Transverse colon (tissue), 4 donors: Measurements from ENCODE around the gene WDHD1. TPM values are rescaled to one million over a fixed set of nuclear protein-coding genes. Genes with fewer than 3 reads are reported as not detected.
"Not testable (repeated sequence)": the region's sequence is repeated elsewhere in the genome, so short reads cannot be mapped to it uniquely, and the experiment has no call there.

ENCODE experiments used
- DNase-seq: peaks from one replicate; pipeline ENCODE4 v3.0.0-alpha.2; 2019
- H3K27ac ChIP-seq, 4 donors: fragments of 200-600 bp; sonication (generic); 2 replicates each; pipeline ENCODE4 v1.5.1; 2016 to 2018; ENCODE audit warnings: inconsistent platforms in 4 of 4
- H3K27me3 ChIP-seq: fragments of 200-600 bp; sonication (generic); 2 replicates; pipeline ENCODE4 v1.5.1; 2017; ENCODE audit warnings: inconsistent platforms
- H3K36me3 ChIP-seq, 4 donors: fragments of 200-600 bp; sonication (generic); 2 replicates each; pipeline ENCODE4 v1.5.1; 2017 to 2019; ENCODE audit warnings: inconsistent platforms in 4 of 4
- H3K4me1 ChIP-seq, 4 donors: fragments of 200-600 bp; sonication (generic); 2 replicates each; pipeline ENCODE4 v1.5.1; 2017 to 2020; ENCODE audit warnings: inconsistent platforms in 4 of 4
- H3K4me3 ChIP-seq, 4 donors: fragments of 200-600 bp; sonication (generic); 1 replicate in 1 of 4; 2 replicates in 3 of 4; pipeline versions ENCODE4 v1.5.1 to v1.6.1; 2017 to 2019; ENCODE audit warnings: inconsistent platforms in 4 of 4
- H3K9me3 ChIP-seq, 2 donors: fragments of 200-600 bp; sonication (generic); 2 replicates each; pipeline ENCODE4 v1.5.1; 2017 to 2019; ENCODE audit warnings: inconsistent platforms in 2 of 2
- EP300 ChIP-seq: sonication (generic); formaldehyde crosslinking; IDR thresholded peaks from one replicate; pipeline ENCODE4 v1.6.1; 2017; ENCODE audit warnings: antibody characterized with exemption, low read depth
- POLR2A ChIP-seq: fragments of 450-650 bp; IDR thresholded peaks from one replicate; pipeline ENCODE4 v1.6.1; 2016; ENCODE audit warnings: antibody characterized with exemption, mild to moderate bottlenecking, moderate library complexity
- POLR2AphosphoS5 ChIP-seq, 3 donors: sonication (generic); formaldehyde crosslinking; IDR thresholded peaks; one replicate each; pipeline ENCODE4 v1.6.1; 2016; ENCODE audit warnings: antibody characterized with exemption in 3 of 3
- WGBS, 2 donors: methylation state at CpG; one replicate each; pipeline ENCODE4 v1.1.5; 2018; ENCODE audit warnings: low coverage in 1 of 2; 5-methylcytosine and 5-hydroxymethylcytosine counted together
- in situ Hi-C, 4 donors: fragments of 200-750 bp; cut with MboI; loops; one replicate each; pipeline versions ENCODE4 v1.15.0 to v1.15.1; 2017; ENCODE audit warnings: low sequenced_read_pairs in 3 of 4, low pct_ligation_motif_present in 1 of 4, low pct_unique_long_range_greater_than_20kb in 1 of 4
- intact Hi-C: fragments of 100-400 bp; cut with DNase I; formaldehyde crosslinking; loops from one replicate; pipeline ENCODE4 v1.15.1; 2023; ENCODE audit warnings: low total_unique reads
- total RNA-seq, 4 donors: library from RNA; depleted of rRNA; stranded (reverse); fragments of >200 nt; gene quantifications; one replicate each; pipeline ENCODE4 v1.1.0, GENCODE V29; 2016
- TF ChIP-seq, protein P1 (sequence below), 5 experiments: fragments of 200-600 bp in 3 of 5; fragments of 450-650 bp in 2 of 5; sonication (generic) in 3 of 5; IDR thresholded peaks; 1 replicate in 2 of 5; 2 replicates in 3 of 5; pipeline ENCODE4 v1.5.1; 2016 to 2017; ENCODE audit warnings: antibody characterized with exemption in 5 of 5, inconsistent platforms in 3 of 5, mild to moderate bottlenecking in 2 of 5, moderate library complexity in 1 of 5

Gene WDHD1
- total RNA-seq, 4 donors from 2014 or later: 0.20 to 1.2 (median 1.1) TPM; not detected in 1

DNA sequence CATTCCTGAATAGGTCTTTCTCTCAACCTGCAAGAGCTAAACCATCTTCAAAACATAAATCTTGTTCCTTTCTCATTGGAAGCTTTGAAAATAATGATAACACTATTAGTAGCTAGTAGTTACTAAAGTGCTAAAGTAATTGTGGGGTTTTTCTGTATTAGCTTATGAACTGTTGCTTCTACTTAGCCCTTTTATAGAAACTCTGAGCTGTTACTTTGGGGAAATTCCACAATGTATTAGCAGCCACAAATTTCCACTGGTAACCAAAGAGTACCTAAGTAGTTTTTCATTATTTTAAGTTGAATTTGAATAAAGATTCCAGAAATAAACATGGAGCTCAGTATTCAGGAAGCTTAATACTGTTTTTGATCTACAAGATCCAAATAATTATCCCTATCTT is 18.2 kb upstream of the WDHD1 start:
- no peak overlapping the region for H3K27ac ChIP-seq
- no peaks in the 10 kb centered on the region for H3K27me3 ChIP-seq
- in situ Hi-C loops (no loop called here), intact Hi-C loops (no loop called here)
- no peak for DNase-seq
- peaks cover 0 to 17% (median 7%) of the 10 kb centered on the region in 4 donors for H3K36me3 ChIP-seq
- no peaks in the 10 kb centered on the region for H3K9me3 ChIP-seq
- TF ChIP-seq POLR2A (no peak), EP300 (no peak), POLR2AphosphoS5 (IDR thresholded peaks at IDR 0.05) (no peak)
- TF ChIP-seq, protein P1, sequence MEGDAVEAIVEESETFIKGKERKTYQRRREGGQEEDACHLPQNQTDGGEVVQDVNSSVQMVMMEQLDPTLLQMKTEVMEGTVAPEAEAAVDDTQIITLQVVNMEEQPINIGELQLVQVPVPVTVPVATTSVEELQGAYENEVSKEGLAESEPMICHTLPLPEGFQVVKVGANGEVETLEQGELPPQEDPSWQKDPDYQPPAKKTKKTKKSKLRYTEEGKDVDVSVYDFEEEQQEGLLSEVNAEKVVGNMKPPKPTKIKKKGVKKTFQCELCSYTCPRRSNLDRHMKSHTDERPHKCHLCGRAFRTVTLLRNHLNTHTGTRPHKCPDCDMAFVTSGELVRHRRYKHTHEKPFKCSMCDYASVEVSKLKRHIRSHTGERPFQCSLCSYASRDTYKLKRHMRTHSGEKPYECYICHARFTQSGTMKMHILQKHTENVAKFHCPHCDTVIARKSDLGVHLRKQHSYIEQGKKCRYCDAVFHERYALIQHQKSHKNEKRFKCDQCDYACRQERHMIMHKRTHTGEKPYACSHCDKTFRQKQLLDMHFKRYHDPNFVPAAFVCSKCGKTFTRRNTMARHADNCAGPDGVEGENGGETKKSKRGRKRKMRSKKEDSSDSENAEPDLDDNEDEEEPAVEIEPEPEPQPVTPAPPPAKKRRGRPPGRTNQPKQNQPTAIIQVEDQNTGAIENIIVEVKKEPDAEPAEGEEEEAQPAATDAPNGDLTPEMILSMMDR (IDR thresholded peaks at IDR 0.05): no peak
- no peak overlapping the region for H3K4me3 ChIP-seq
- H3K4me1 ChIP-seq: peaks cover 0 to 4% (median 0%) of the 10 kb centered on the region in 4 donors

DNA sequence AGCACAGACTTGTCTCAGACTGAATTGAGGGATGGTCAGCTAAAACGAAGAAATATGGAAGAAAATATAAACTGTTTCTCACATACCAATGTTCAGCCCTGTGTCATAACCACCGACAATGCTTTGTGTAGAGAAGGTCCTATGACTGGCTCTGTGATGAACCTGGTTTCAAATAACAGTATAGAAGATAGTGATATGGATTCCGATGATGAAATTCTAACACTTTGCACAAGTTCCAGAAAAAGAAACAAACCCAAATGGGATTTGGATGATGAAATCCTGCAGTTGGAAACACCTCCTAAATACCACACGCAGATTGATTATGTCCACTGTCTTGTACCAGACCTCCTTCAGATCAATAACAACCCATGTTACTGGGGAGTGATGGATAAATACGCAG is 16.6 kb upstream of the WDHD1 start:
- Histone ChIP-seq H3K36me3 (peaks cover 0 to 17% (median 7%) of the 10 kb centered on the region in 4 donors), H3K9me3 (no peaks in the 10 kb centered on the region), H3K4me3 (no peak overlapping the region), H3K27ac (no peak overlapping the region), H3K4me1 (peaks cover 0 to under 1% (median 0%) of the 10 kb centered on the region in 4 donors), H3K27me3 (no peaks in the 10 kb centered on the region)
- intact Hi-C loops: no loop called here
- no peak for DNase-seq
- WGBS, 2 donors: 91 to 93% methylated on average over 3 to 5 of the region's 5 CpGs
- no peak for TF ChIP-seq POLR2AphosphoS5 (IDR thresholded peaks at IDR 0.05)
- TF ChIP-seq, protein P1 (IDR thresholded peaks at IDR 0.05): no peak
- TF ChIP-seq EP300: no peak
- TF ChIP-seq POLR2A: no peak
- in situ Hi-C loops: no loop called here

DNA sequence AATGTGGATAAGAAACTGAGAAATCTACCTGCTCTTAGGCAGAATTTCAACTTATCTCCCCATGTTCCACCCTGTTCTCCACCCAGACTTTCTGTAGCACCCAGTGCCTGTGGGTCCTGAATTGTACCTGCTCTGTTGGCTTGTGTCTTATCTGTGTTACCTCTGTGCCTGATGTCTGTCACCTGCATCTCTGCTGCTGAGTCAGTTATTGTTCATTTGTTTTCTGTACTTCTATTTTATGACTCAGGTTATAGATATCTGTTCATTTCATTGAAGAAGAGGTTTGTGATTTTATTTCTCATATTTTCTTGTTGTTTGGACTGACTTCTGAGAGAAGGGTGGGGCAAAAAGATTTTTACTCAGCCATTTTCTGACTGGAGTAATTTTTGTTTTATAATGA is 11.8 kb upstream of the WDHD1 start:
- Histone ChIP-seq H3K36me3 (peaks cover 0 to 37% (median 10%) of the 10 kb centered on the region in 4 donors), H3K9me3 (no peaks in the 10 kb centered on the region), H3K27me3 (no peaks in the 10 kb centered on the region), H3K27ac (no peak overlapping the region), H3K4me3 (no peak overlapping the region), H3K4me1 (no peaks in the 10 kb centered on the region)
- DNase-seq: no peak
- in situ Hi-C loops: no loop called here
- TF ChIP-seq, protein P1 (IDR thresholded peaks at IDR 0.05): no peak
- TF ChIP-seq EP300 (no peak), POLR2AphosphoS5 (IDR thresholded peaks at IDR 0.05) (no peak), POLR2A (no peak)
- intact Hi-C loops: no loop called here

DNA sequence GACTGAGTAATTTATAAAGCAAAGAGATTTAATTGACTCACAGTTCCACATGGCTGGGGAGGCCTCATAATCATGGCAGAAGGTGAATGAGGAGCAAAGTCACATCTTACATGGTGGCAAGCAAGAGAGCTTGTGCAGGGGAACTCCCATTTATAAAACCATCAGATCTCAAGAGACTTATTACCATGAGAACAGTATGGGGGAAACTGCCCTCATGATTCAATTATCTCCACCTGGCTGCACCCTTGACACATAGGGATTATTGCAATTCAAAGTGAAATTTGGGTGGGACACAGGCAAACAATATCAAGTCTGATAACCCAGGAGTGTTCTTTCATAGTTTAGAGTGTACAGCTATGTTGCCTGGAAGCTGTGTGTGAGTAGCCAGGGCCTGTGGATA is 11.1 kb upstream of the WDHD1 start:
- DNase-seq, H3K9me3 ChIP-seq, H3K4me1 ChIP-seq, H3K27ac ChIP-seq, in situ Hi-C loops, H3K4me3 ChIP-seq, H3K27me3 ChIP-seq, intact Hi-C loops: not testable (repeated sequence)
- H3K36me3 ChIP-seq: peaks cover 0 to 33% (median 7%) of the 10 kb centered on the region in 4 donors

DNA sequence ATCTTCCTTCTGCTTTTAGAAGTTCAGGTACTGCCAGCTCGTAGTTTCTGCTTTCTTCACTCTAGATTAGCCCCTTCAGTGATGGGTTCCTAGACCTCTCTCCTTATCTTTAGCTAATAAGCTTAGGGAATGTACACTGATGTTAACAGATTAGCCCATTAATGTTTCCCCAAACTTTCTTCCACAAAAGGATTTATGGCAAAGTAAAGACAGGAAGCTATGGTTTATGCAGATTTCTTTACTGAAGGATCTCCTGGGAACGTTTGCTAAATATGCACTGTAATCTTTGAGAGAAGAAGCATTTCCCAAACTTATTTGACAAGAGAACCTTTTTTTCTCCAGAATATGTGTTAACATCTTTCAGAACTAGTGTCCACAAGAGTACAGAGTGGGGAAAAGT is 4.3 kb upstream of the WDHD1 start:
- intact Hi-C loops (no loop called here), in situ Hi-C loops (no loop called here)
- no peak overlapping the region for H3K27ac ChIP-seq
- TF ChIP-seq, protein P1 (IDR thresholded peaks at IDR 0.05): no peak
- no peak for TF ChIP-seq POLR2A
- no peak for TF ChIP-seq POLR2AphosphoS5 (IDR thresholded peaks at IDR 0.05)
- no peak for TF ChIP-seq EP300
- WGBS, 2 donors: 31 to 55% methylated on average over 2 of the region's 2 CpGs
- H3K27me3 ChIP-seq: no peaks in the 10 kb centered on the region
- no peak for DNase-seq
- H3K36me3 ChIP-seq: peaks cover 0 to 26% (median 1%) of the 10 kb centered on the region in 4 donors
- H3K9me3 ChIP-seq: no peaks in the 10 kb centered on the region
- H3K4me1 ChIP-seq: peaks cover 10 to 25% (median 20%) of the 10 kb centered on the region in 4 donors
- no peak overlapping the region for H3K4me3 ChIP-seq
